ENCODE measurements around the gene ZNF512B. TPM values are rescaled to one million over a fixed set of nuclear protein-coding genes. Genes with fewer than 3 reads are reported as not detected.
A peak's percentile ranks its signal among the peaks of the same experiment; 100 is the strongest.

ZNF512B gene
- total RNA-seq, 4 donors from 2014 or later, result 5.7 to 10.9 (median 8.8) TPM

DNA sequence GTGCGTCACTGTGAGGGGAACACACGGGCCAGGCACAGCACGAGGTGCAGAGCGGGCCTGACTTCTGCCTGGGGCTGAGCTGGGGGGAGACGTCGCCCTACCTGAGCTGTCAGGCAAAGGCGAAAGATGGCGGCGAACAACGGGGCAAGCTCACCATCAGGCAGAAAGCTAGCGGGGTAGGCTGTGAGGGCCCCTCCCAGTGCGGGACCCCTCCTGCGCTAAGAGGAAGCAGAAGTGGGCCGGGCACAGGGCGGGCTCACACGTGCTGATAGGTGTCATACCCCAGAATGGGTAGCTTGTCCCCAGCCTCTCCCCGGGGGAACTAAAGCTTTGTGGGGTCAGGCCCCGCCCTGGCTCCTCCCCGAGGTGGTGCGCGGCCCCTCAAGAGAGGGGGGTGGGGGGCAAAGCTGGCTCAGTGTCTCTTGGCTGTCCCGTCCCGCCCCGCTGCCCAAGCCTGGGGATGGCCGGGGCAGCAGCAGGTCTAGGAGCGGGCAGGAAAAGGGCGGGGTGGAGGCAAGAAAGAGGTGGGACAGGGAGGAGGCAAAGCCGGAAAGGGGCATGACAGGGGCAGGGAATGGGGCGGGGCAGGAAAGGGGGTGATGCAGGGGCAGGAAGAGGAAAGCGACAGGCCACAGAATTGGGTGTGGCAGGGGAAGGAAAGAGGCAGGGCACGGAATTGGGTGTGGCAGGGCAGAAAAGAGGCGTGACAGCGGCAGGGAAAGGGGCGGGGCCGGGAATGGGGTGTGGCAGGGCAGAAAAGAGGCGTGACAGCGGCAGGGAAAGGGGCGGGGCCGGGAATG is 28.2 kb downstream of the ZNF512B start:
- DNase-seq (peak in 1 of 2 donors; percentile 48), ATAC-seq (no peak)
- intact Hi-C loops (cut with DNase I; ENCODE audit: low total_unique reads) (no loop called here), in situ Hi-C loops (cut with MboI; ENCODE audit: low sequenced_read_pairs in 4 of 4) (no loop called here)
- H3K4me1 ChIP-seq, result peaks cover 12 to 35% of the 10 kb centered on the region in 2 donors
- no peak for TF ChIP-seq POLR2A (IDR thresholded peaks at IDR 0.05)
- TF ChIP-seq, protein P1, sequence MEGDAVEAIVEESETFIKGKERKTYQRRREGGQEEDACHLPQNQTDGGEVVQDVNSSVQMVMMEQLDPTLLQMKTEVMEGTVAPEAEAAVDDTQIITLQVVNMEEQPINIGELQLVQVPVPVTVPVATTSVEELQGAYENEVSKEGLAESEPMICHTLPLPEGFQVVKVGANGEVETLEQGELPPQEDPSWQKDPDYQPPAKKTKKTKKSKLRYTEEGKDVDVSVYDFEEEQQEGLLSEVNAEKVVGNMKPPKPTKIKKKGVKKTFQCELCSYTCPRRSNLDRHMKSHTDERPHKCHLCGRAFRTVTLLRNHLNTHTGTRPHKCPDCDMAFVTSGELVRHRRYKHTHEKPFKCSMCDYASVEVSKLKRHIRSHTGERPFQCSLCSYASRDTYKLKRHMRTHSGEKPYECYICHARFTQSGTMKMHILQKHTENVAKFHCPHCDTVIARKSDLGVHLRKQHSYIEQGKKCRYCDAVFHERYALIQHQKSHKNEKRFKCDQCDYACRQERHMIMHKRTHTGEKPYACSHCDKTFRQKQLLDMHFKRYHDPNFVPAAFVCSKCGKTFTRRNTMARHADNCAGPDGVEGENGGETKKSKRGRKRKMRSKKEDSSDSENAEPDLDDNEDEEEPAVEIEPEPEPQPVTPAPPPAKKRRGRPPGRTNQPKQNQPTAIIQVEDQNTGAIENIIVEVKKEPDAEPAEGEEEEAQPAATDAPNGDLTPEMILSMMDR (IDR thresholded peaks at IDR 0.05 in 4 of 5, conservative IDR thresholded peaks at IDR 0.05 in 1 of 5), result no peak
- H3K9me3 ChIP-seq, result no peaks in the 10 kb centered on the region
- H3K27me3 ChIP-seq, result no peaks in the 10 kb centered on the region
- H3K4me3 ChIP-seq, result no peak overlapping the region
- H3K27ac ChIP-seq, result peak overlapping the region; percentile 47 to 76 (median 62)
- H3K36me3 ChIP-seq, result peaks cover 0 to 49% of the 10 kb centered on the region in 2 donors

DNA sequence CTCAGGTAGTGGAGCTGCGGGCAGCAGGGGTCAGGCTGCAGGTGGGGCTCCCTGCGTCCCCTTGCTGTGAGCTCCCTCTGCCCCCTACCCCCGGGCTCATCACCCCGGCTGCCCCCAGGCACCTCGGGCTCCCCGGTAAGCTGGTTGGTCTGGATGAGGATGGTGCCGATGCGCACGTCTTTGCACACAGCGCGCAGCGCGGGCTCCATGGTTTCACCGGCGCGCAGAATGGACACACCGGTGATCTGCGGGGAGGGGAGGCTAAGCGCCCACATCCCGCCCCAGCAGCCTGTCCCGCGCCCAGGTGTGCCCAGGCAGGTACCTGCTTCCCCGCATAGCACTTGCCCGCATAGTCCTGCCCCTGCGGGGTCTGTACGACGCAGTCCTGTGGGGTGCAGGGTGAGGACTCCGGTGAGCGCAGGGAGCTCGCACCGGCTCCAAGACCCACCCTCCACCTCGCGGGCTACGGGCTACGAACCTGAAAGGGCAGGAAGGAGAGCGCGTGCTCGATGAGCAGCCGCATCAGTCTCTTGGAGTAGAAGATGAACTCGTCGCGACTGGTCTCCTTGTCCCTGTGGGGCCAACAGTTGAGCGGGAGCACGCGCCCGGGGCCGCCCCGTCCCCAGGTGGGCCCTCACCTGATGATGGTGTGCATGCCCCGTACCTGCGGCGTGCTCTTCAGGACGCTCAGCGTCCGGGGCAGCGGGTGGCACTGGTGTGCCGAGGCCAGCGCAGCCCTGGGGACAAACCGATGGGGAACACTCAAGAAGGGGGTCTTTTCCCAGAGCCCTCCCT is 29.1 kb downstream of the ZNF512B start:
- H3K9me3 ChIP-seq, result no peaks in the 10 kb centered on the region
- intact Hi-C loops (cut with DNase I; ENCODE audit: low total_unique reads) (no loop called here), in situ Hi-C loops (cut with MboI; ENCODE audit: low sequenced_read_pairs in 4 of 4) (no loop called here)
- no peak for ATAC-seq
- no peak overlapping the region for H3K4me3 ChIP-seq
- H3K36me3 ChIP-seq, result peaks cover 0 to 49% of the 10 kb centered on the region in 2 donors
- DNase-seq, result no peak
- peak overlapping the region in 1 of 4 donors; percentile 76 for H3K27ac ChIP-seq
- H3K27me3 ChIP-seq, result no peaks in the 10 kb centered on the region
- TF ChIP-seq POLR2A (IDR thresholded peaks at IDR 0.05), result no peak
- TF ChIP-seq, protein P1 (IDR thresholded peaks at IDR 0.05 in 4 of 5, conservative IDR thresholded peaks at IDR 0.05 in 1 of 5), result no peak
- H3K4me1 ChIP-seq, result peaks cover 12 to 27% of the 10 kb centered on the region in 2 donors

DNA sequence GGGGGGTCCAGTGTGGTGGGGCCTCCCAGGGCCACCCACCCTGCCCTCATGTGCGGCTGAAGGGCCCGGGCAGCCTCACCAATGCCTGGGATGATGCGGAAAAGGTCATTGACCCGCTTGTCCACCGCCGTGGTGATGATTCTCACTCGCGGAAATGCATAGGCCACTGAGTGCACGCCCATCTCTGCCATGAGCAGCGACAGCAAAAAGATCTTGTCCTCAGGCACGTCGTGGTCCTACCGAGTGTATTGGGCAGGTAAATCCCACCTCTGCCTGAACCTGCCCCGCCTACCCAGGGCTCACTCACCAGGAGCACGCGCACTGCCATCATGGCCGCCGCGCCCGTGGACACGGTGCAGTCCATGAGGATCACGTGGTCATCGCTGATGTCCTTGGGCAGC is 29.7 kb downstream of the ZNF512B start:
- intact Hi-C loops (cut with DNase I; ENCODE audit: low total_unique reads) (no loop called here), in situ Hi-C loops (cut with MboI; ENCODE audit: low sequenced_read_pairs in 4 of 4) (no loop called here)
- no peaks in the 10 kb centered on the region for H3K9me3 ChIP-seq
- TF ChIP-seq POLR2A (IDR thresholded peaks at IDR 0.05), result no peak
- TF ChIP-seq, protein P1 (IDR thresholded peaks at IDR 0.05 in 4 of 5, conservative IDR thresholded peaks at IDR 0.05 in 1 of 5), result no peak
- no peak for DNase-seq
- H3K4me1 ChIP-seq, result peaks cover 12 to 21% of the 10 kb centered on the region in 2 donors
- no peak for ATAC-seq
- no peak overlapping the region for H3K4me3 ChIP-seq
- no peak overlapping the region for H3K27ac ChIP-seq
- H3K36me3 ChIP-seq, result peaks cover 0 to 44% of the 10 kb centered on the region in 2 donors
- H3K27me3 ChIP-seq, result no peaks in the 10 kb centered on the region

DNA sequence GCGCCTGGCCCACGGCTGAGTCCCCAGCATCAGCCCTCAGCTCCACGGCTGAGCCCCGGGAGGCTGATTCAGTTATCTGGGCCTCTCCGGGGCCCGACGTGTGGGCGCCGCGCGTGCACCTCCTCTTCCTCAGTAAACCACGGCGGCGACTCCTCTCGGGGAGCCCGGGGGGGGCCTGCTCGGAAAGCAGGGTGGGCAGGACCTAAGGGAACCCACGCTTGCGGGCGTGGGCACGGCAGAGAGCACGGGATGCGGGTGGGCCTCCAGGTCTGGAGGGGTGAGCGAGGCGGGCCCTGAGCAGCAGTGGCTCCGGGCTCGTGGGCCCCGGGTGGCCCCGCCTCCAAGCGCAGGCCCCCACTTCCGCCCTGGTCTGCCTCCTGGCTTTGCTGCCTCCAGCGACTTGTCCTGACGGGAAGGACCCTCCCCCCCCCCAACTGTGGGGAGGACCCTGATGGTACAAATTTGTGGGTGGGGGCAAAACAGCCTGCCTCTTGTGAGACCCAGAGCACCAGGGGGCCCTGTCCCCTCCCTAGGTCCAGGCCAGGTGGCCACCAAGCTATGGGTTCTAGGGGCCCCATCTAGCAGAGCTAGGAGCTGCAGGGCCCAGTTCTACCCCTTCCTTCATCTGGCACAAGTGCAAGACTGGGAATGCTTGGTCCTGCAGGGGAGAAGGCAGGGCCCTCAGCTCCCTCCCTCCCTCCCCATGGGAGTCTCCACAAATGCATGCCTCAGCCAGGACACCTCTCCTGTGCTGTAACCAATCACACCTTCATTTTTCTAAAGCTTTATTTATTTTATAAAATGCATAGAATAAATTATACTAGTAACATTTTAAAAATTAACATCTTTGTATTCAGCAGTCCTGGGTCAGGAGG is 30.4 kb downstream of the ZNF512B start:
- Histone ChIP-seq H3K27ac (peak overlapping the region in 1 of 4 donors; percentile 0), H3K4me3 (no peak overlapping the region), H3K9me3 (no peaks in the 10 kb centered on the region), H3K4me1 (peaks cover 12 to 21% of the 10 kb centered on the region in 2 donors), H3K36me3 (peaks cover 0 to 36% of the 10 kb centered on the region in 2 donors), H3K27me3 (no peaks in the 10 kb centered on the region)
- ATAC-seq (no peak), DNase-seq (no peak)
- intact Hi-C loops (cut with DNase I; ENCODE audit: low total_unique reads), result no loop called here
- TF ChIP-seq, protein P1 (IDR thresholded peaks at IDR 0.05 in 4 of 5, conservative IDR thresholded peaks at IDR 0.05 in 1 of 5), result no peak
- no peak for TF ChIP-seq POLR2A (IDR thresholded peaks at IDR 0.05)
- in situ Hi-C loops (cut with MboI; ENCODE audit: low sequenced_read_pairs in 4 of 4), result no loop called here
